B cell (primary cell): Measurements from ENCODE around the gene THBS3. TPM values are rescaled to one million over a fixed set of nuclear protein-coding genes. Genes with fewer than 3 reads are reported as not detected.

Experiments used
- ATAC-seq: fragments of 200-7000 bp; cut with Tn5 transposase; one replicate; pipeline ENCODE4 v1.10.0; 2021; ENCODE audit warnings: low read depth, mild to moderate bottlenecking, moderate number of reproducible peaks, moderate library complexity
- CTCF ChIA-PET: fragments of 350-600 bp; sonication (Branson Sonifier 250); formaldehyde crosslinking; loops from one replicate; lab custom pipeline; 2021; ENCODE audit warnings: antibody characterized with exemption, inconsistent platforms; lab: Charles Lee
- POLR2A ChIA-PET: fragments of 350-600 bp; sonication (Branson Sonifier 250); formaldehyde crosslinking; loops from one replicate; lab custom pipeline; 2021; ENCODE audit warnings: antibody characterized with exemption; lab: Charles Lee
- DNase-seq: peaks from one replicate; pipeline ENCODE4 v3.0.0; 2013
- H2AFZ ChIP-seq: 2 replicates; pipeline ENCODE4 v1.6.1; 2012; ENCODE audit warnings: mild to moderate bottlenecking, low read depth, low read length; ENCODE audit not compliant: insufficient read depth, poor library complexity, severe bottlenecking
- H3K27ac ChIP-seq, 2 donors: 1 replicate in 1 of 2; 2 replicates in 1 of 2; pipeline ENCODE4 v1.5.1; 2012 to 2013; ENCODE audit warnings: low read length in 2 of 2, mild to moderate bottlenecking in 2 of 2, moderate library complexity in 1 of 2
- H3K27me3 ChIP-seq, 4 experiments: fragments of 200-600 bp in 1 of 4; sonication (generic) in 1 of 4; replicated peaks in 1 of 4; 1 replicate in 2 of 4; 2 replicates in 2 of 4; pipeline versions ENCODE4 v1.6.1 to v1.7.0; 2013 to 2016; ENCODE audit warnings: low read length in 3 of 4, mild to moderate bottlenecking in 2 of 4, mixed read lengths in 1 of 4, moderate library complexity in 1 of 4; ENCODE audit not compliant: insufficient read depth in 4 of 4, control insufficient read depth in 3 of 4; ENCODE audit errors: control extremely low read depth in 1 of 4
- H3K36me3 ChIP-seq, 2 experiments: replicated peaks in 1 of 2; 1 replicate in 1 of 2; 2 replicates in 1 of 2; pipeline versions ENCODE4 v1.6.1 to v1.7.1; 2013; ENCODE audit warnings: low read length in 1 of 2; ENCODE audit not compliant: insufficient read depth in 2 of 2, control insufficient read depth in 1 of 2; ENCODE audit errors: control extremely low read depth in 1 of 2, extremely low read depth in 1 of 2
- H3K4me1 ChIP-seq, 2 donors: fragments of 200-600 bp in 1 of 2; sonication (generic) in 1 of 2; 1 replicate in 1 of 2; 2 replicates in 1 of 2; pipeline versions ENCODE4 v1.5.1 to v1.6.1; 2013 to 2017; ENCODE audit warnings: low read length in 2 of 2; ENCODE audit not compliant: control insufficient read depth in 2 of 2, insufficient read depth in 2 of 2
- H3K4me2 ChIP-seq: replicated peaks from 2 replicates; pipeline ENCODE3; 2012; ENCODE audit warnings: mild to moderate bottlenecking, low read depth, low read length; ENCODE audit not compliant: poor library complexity, severe bottlenecking
- H3K4me3 ChIP-seq, 5 experiments: fragments of 200-600 bp in 1 of 5; sonication (generic) in 1 of 5; 1 replicate in 3 of 5; 2 replicates in 2 of 5; pipeline versions ENCODE4 v1.5.1 to v1.7.0; 2011 to 2016; ENCODE audit warnings: low read length in 4 of 5, mild to moderate bottlenecking in 4 of 5, low read depth in 2 of 5, control low read depth in 1 of 5, moderate library complexity in 1 of 5; ENCODE audit not compliant: insufficient read depth in 1 of 5; ENCODE audit errors: control extremely low read depth in 1 of 5, extremely low read depth in 1 of 5
- H3K79me2 ChIP-seq: fragments of 200-600 bp; sonication (generic); one replicate; pipeline ENCODE4 v1.6.0; 2016; ENCODE audit warnings: low read length; ENCODE audit not compliant: control insufficient read depth, insufficient read depth
- H3K9ac ChIP-seq: fragments of 200-600 bp; sonication (generic); 2 replicates; pipeline ENCODE4 v1.6.1; 2017; ENCODE audit warnings: mild to moderate bottlenecking, low read length, moderate library complexity
- H3K9me3 ChIP-seq, 3 donors: one replicate each; pipeline versions ENCODE4 v1.6.1 to v1.7.1; 2013; ENCODE audit warnings: low read length in 2 of 3; ENCODE audit not compliant: control insufficient read depth in 2 of 3, insufficient read depth in 1 of 3; ENCODE audit errors: control extremely low read depth in 1 of 3
- H4K20me1 ChIP-seq: 2 replicates; pipeline ENCODE4 v1.6.0; 2012; ENCODE audit warnings: mild to moderate bottlenecking, low read length; ENCODE audit not compliant: insufficient read depth, control insufficient read depth, poor library complexity, severe bottlenecking
- H3K27ac Mint-ChIP-seq: one replicate; pipeline ENCODE4 v1.8.0; 2021; ENCODE audit warnings: mixed read lengths
- H3K27me3 Mint-ChIP-seq: one replicate; pipeline ENCODE4 v1.8.0; 2021; ENCODE audit warnings: mixed read lengths
- H3K4me1 Mint-ChIP-seq: one replicate; pipeline ENCODE4 v1.8.0; 2021; ENCODE audit warnings: mixed read lengths
- H3K4me3 Mint-ChIP-seq: one replicate; pipeline ENCODE4 v1.8.0; 2021; ENCODE audit warnings: mixed read lengths
- H3K9me3 Mint-ChIP-seq: one replicate; pipeline ENCODE4 v1.8.0; 2022; ENCODE audit warnings: mixed read lengths; ENCODE audit not compliant: insufficient read depth
- EZH2 ChIP-seq: IDR thresholded peaks from 2 replicates; pipeline ENCODE4 v1.6.1; 2012; ENCODE audit warnings: borderline replicate concordance, low read depth, mild to moderate bottlenecking, moderate library complexity, low read length; ENCODE audit not compliant: insufficient read depth, poor library complexity, severe bottlenecking
- WGBS: methylation state at CpG from one replicate; pipeline ENCODE4 v1.1.5; 2013; ENCODE audit warnings: missing lambda C conversion rate; ENCODE audit not compliant: insufficient coverage; 5-methylcytosine and 5-hydroxymethylcytosine counted together
- intact Hi-C: fragments of 100-400 bp; cut with micrococcal nuclease; formaldehyde crosslinking; loops from one replicate; pipeline ENCODE4 v1.10.0; 2022
- polyA plus RNA-seq: library from polyadenylated mRNA; depleted of rRNA; stranded (reverse); fragments of >200 nt; gene quantifications from 2 replicates; pipeline ENCODE4 v1.2.3, GENCODE V29; 2012
- total RNA-seq, 2 donors: library from RNA; stranded (reverse); fragments of 120-200 nt in 1 of 2; gene quantifications; 1 replicate in 1 of 2; 2 replicates in 1 of 2; pipeline versions ENCODE4 v1.2.3 to v1.2.4, GENCODE V29; 2013 to 2022
- TF ChIP-seq, protein P1 (sequence below): fragments of 200-600 bp; IDR thresholded peaks from one replicate; pipeline ENCODE4 v1.8.0; 2022; ENCODE audit warnings: antibody characterized with exemption, mild to moderate bottlenecking

The THBS3 gene
- total and polyA plus RNA-seq, 2 donors (not counting 1 experiment from before 2014, with no cell fraction given) = 28.0 to 28.6 TPM

DNA sequence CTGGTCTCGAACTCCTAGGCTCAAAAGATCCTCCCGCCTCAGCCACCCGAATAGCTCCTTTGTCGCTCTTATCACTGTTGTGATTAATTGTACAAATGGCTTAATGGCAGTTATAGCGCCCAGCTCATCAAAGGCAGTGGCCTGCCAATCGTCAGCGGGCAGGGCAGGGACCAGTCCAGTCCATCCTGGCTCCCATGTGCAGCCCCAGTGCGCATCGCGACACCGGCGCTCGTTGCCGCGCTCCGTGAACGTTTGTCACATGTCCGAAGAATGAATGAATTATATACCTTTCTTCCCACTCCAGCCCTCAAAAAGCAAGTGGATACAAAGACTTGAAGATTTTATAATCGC lies 19.2 kb upstream of the THBS3 start:
- Histone ChIP-seq H3K4me1 (peaks cover 46 to 61% of the 10 kb centered on the region in 2 donors), H4K20me1 (no peaks in the 10 kb centered on the region), H3K36me3 (no peaks in the 10 kb centered on the region), H3K4me3 (peak overlapping the region; percentile 61 to 93 (median 68)), H2AFZ (peak overlapping the region; percentile 81), H3K27ac (peak overlapping the region; percentile 70), H3K9me3 (no peaks in the 10 kb centered on the region), H3K4me2 (peak overlapping the region; percentile 94), H3K27me3 (no peaks in the 10 kb centered on the region), H3K79me2 (peaks cover 4% of the 10 kb centered on the region), H3K9ac (peak overlapping the region; percentile 73)
- DNase-seq (no peak), ATAC-seq (no peak)
- POLR2A ChIA-PET = interaction anchor here (0.7 to 5.9 kb wide), 5 partner anchors 14 to 333 kb away, joined by 4 to 47 read pairs (median 5); partner anchors contain the start of genes MTX1, THBS3 and TRIM46
- intact Hi-C loops = loop anchor here (1.0 to 5.0 kb wide), 5 partner anchors 14 to 142 kb away; partner anchors contain the start of gene THBS3
- peak overlapping the region; percentile 91 for H3K27ac Mint-ChIP-seq
- H3K9me3 Mint-ChIP-seq = no peaks in the 10 kb centered on the region
- TF ChIP-seq EZH2 = no peak
- TF ChIP-seq, protein P1, sequence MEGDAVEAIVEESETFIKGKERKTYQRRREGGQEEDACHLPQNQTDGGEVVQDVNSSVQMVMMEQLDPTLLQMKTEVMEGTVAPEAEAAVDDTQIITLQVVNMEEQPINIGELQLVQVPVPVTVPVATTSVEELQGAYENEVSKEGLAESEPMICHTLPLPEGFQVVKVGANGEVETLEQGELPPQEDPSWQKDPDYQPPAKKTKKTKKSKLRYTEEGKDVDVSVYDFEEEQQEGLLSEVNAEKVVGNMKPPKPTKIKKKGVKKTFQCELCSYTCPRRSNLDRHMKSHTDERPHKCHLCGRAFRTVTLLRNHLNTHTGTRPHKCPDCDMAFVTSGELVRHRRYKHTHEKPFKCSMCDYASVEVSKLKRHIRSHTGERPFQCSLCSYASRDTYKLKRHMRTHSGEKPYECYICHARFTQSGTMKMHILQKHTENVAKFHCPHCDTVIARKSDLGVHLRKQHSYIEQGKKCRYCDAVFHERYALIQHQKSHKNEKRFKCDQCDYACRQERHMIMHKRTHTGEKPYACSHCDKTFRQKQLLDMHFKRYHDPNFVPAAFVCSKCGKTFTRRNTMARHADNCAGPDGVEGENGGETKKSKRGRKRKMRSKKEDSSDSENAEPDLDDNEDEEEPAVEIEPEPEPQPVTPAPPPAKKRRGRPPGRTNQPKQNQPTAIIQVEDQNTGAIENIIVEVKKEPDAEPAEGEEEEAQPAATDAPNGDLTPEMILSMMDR = peak; percentile 65
- CTCF ChIA-PET = interaction anchor here (0.7 to 6.9 kb wide), 17 partner anchors 15 to 165 kb away, joined by 3 to 189 read pairs (median 6); partner anchors contain the start of genes CLK2, KRTCAP2, MTX1 and THBS3
- H3K4me1 Mint-ChIP-seq = peaks cover 46% of the 10 kb centered on the region
- WGBS = 0% methylated on average over 5 of the region's 19 CpGs
- no peaks in the 10 kb centered on the region for H3K27me3 Mint-ChIP-seq
- H3K4me3 Mint-ChIP-seq = peak overlapping the region; percentile 85
